ENCODE results near the gene TPCN2.

TPCN2 gene

DNA sequence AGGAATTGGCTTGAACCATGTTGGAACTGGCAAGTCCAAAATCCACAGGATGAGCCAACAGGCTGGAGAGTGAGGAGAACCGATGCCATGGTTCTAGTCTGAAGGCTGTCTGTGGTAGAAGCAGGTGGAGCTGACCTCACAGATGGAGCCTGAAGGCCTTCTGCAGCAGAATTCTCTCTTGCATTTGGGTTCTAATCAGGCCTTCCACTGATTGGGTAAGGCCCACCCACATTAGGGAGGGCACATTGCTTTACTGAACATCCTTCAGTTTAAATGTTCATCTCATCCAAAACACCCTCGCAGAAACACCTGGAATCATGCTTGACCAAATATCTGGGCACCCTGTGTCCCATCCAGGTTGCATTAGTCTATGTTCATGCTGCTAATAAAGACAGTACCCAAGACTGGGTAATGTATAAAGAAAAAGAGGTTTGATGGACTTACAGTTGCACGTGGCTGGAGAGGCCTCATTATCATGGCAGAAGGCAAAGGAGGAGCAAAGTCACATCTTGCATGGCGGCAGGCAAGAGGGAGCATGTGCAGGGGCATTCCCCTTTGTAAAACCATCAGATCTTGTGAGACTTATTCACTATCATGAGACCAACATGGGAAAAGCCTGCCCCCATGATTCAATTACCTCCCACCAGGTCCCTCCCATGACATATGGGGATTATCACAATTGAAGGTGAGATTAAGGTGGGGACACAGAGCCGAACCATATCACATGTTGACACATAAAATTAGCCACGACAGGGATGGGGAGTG, 122.9 kb downstream of the TPCN2 start:
- no peak for DNase-seq

DNA sequence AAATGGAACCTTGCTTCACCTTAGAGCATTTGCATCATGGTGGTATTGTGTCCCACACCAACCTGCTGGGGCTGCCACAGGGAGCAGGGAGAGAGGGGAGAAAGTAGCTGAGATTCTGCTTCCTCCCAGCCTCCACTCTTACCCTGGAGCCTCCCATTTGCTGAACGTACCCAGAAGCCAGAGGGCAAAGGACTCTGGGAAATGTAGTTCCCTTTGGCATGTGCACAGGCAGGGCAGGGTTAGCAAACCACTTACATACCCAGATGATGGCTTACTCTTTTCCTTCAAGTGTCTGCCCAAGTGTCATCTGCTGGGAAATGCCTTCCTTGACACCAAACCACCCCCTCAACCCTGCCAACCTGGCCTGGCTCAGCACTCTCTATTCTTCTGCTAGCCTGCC, 123.9 kb downstream of the TPCN2 start:
- peak in 1 of 2 experiments; percentile 21 for DNase-seq

DNA sequence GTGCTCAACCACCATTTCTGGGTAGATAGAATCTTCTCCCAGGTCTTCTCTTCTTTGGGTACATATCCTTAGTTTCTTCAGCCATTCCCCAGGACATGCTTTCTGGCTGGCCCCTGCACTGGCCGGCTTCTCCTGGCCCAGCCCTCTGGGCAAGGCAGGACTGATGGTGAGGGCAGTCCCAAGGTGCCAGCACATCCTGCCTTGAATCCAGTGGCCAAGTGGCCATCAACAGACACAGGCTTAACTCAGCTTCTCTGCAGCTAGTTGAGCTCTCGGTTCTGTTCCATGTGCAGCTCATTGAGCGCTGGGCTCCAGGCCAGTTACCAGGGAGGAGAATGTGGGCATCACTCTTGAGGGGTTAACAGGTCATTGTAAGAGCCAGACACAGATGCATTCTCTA, 124.6 kb downstream of the TPCN2 start:
- DNase-seq: no peak

DNA sequence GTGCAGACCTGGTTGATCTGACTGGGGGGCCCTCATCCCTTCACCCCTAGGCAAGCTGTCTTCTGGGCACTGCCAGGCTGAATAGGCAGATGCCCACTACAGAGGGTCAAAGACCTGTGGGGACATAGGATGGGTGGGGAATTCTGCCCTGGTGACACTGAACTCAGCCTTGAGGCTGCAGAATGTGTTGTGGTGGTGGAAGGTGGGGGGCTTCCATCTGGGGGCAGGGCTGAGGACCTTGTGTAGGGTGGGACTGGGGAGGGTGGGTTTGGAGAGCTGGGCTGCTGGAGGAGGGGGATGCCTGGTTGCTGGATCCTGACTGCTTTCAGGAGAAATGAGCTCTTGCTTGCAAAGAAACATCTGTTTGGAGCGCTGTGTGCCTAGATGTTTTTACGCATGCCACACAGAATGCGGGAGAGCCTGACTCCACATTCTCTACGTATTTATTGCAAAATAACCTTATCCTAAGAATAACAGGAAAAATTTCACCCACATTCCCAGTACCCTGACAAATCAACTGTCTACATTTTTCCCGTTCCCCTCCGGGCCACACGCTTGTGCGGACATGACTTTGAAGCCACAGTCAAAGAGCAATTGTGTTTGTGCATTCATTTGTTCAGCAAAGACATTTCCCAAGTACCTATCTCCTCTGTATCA, 125.3 kb downstream of the TPCN2 start:
- no peak for DNase-seq

DNA sequence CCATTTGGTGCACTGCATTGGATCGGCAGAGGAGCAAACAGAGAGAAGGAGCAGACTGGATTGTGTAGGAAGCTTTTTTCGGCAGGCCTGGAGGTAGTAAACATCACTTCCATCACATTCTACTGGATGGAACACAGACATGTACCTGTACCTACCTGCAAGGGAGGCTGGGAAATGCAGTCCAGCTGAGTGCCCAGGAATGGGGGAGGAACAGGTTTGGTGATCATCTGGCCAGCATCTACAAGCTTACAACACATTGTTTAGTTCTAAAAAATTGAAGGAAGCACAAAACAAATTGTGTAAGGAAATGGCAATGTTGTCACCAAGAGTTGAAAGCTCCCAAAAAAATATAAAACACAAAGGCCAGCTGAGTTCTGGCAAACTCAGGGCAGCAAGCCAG, 126.1 kb downstream of the TPCN2 start:
- DNase-seq: no peak

DNA sequence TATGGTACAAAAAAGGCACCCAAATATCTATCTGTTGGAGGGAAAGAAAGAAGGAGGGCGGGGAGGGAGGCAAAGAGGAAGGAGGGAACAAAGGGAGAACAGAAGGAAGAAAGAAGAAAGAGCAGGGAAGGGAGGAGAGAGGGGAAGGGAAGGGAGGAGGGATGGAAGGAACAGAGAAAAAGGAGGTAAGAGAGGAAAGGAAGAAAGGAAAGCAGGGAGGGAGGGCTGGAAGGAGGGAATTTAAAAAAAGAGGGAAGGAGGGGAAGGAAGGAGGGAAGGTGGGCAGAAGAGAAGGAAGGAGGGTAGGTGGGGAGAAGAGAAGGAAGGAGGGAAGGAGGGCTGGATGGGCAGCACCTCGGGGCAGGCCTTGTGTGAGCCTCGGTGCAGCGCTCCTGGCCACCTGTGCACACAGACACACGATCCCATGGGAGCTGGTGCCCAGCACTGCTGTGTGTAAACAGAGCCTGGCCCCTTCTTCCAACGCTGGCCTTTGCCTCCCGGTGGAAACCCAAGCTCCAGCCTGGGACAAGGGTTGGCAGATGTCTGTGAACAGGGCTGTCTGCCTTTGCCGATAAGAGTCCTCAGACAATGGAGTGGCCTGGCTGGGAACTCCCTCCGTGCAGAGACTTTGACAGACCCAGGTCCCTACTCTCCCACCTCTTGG, 130.2 kb downstream of the TPCN2 start:
- DNase-seq: peak; percentile 69 to 90

DNA sequence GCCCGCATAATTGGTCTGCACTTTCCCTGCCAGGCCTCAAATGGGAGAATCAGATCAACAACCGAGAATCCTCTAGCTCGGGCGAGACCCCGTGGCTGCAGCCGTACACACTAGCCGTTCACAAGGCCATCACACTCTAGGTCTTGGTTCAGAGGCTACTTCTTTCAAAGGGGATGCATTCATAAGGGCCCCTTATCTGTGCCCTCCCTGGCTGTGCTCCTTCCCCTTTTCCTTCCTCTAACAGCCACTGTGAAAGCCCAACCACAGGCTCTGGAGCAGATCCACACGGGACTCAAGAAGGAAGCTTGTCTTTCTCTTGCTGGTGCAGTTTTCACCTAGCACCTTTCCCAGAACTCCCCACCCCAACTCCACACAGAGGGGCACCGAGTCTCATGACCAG, 131.5 kb downstream of the TPCN2 start:
- no peak for DNase-seq

DNA sequence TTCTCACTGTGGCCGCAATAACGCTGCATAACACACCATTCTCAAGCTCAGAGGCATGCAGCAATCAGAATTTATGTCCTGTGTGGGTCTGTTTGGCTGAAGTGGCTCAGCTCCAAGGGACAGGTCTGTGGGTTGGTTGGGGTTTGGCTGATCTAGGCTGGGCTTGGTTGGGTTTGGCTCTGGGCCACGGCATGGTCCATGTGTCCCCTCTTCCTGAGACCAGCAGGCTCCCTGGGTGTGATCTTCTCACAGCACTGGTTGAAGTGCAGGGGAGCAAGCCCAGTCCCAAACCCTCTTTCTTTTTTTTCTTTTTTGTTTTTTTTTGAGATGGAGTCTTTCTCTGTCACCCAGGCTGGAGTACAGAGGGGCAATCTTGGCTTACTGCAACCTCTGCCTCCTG, 132.0 kb downstream of the TPCN2 start:
- no peak for DNase-seq

DNA sequence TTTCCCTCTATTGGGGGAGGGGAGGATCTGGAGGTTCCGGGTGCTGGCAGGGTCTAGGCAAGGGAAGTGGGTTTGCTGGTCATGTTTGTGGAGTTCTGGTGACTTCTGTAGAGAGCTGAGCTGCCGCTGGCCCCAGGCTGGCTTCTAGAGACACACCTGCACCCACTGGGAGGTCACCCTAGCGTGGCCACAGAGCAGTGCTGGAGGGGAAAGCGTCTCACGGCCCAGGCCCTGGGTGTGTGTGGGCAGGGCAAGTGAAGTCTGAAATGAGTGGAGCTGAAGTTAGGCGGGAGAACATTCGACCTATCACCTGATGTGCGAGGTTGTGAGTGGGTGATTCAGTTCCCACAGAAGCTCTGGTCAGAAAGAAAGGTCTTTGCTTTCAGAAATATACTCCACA, 134.9 kb downstream of the TPCN2 start:
- DNase-seq: no peak
